ENCODE measurements around the gene ADK.
A peak's percentile ranks its signal among the peaks of the same experiment; 100 is the strongest.
"Not testable (repeated sequence)": the region's sequence is repeated elsewhere in the genome, so short reads cannot be mapped to it uniquely, and the experiment has no call there.

ADK gene

DNA sequence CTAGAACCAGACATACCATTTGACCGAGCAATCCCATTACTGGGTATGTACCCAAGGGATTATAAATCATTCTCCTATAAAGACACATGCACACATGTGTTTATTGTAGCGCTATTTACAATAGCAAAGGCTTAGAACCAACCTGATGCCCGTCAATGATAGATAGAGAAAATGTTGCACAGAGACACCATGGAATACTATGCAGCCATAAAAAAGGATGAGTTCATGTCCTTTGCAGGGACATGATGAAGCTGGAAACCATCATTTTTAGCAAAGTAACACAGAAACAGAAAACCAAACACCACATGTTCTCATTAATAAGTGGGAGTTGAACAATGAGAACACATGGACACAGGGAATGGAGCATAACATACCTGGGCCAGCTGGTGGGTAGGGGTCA is 202.0 kb downstream of the ADK start:
- not testable (repeated sequence) for DNase-seq (ENCODE audit: low spot score)

DNA sequence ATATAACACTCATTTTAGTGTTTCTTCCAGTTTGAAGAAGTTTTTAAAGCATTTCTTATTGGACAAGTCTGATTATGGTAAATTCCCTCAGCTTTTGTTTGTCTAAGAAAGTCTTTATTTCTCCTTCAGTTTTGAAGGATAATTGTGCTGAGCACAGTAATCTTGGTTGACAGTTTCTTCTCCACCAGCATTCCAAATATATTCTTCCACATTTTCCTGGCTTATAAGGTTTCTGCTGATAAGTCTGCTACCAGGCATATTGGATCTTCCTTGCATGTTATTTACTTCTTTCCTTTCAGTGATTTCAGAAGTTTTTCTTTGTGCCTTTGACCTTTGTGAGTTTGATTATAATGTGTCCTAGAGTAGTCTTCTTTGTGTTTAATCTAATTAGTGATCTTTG is 210.7 kb downstream of the ADK start:
- DNase-seq (ENCODE audit: low spot score) = no peak

DNA sequence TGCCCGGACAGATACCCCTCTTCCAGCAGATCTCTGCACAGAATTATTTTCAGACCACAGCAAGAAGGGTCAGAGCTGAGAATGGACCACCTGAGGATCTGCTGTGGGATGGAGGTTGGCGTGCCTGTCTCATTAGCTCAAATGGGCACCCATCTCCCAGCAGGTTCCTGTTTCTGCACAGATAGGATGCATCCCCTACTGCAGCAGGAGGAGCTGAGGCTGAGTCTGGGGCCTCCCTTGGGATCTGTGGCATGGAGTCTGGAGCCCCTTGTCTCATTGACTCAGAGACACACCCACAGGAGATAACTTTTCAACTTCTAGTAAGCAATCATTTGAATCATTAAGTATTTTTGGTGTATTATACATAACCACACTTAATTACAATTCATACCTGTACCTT is 212.7 kb downstream of the ADK start:
- no peak for DNase-seq (ENCODE audit: low spot score)

DNA sequence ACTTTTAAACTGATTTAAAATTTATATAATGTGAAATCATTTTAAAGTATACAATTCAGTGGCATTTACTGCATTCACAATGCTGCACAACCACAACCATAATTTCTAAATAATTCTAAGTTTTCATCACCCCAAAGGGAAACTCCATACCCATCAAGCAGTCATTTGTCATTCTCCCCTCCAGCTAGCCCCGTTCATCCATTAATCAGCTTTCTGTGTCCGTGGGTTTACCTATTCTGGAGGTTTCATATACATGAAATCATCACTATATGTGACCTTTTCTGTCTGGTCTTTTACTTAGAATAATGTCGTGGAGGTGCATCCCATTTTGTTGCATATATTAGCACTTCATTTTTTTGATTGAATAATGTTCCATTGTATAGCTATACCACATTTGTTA is 214.1 kb downstream of the ADK start:
- no peak for DNase-seq (ENCODE audit: low spot score)

GRCh38 chr10:74371696-74372095 is 220.7 kb downstream of the ADK start:
- no peak for DNase-seq (ENCODE audit: low spot score)

DNA sequence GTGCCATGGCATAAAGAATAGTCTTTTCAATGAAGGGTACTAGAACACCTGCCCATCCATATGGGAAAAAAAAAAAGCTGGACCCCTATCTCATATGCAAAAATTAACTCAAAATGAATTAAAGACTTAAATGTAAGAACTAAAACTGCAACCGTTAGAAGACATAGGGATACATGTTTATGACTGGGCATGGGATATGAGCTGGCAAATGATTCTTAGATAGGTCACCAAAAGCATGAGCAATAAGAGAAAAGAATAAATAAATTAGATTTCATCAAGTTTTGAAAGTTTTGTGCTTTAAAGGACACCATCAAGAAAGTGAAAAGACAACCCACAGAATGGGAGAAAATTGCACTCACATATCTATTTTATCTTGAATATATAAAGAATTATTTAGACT is 222.0 kb downstream of the ADK start:
- no peak for DNase-seq (ENCODE audit: low spot score)

GRCh38 chr10:74377476-74377875 is 226.5 kb downstream of the ADK start:
- DNase-seq (ENCODE audit: low spot score) = no peak

GRCh38 chr10:74379474-74379873 is 228.5 kb downstream of the ADK start:
- no peak for DNase-seq (ENCODE audit: low spot score)

- no peak for DNase-seq (ENCODE audit: low spot score)
These were observed 229.8 kb downstream of the ADK start for GRCh38 chr10:74380795-74381194.

DNA sequence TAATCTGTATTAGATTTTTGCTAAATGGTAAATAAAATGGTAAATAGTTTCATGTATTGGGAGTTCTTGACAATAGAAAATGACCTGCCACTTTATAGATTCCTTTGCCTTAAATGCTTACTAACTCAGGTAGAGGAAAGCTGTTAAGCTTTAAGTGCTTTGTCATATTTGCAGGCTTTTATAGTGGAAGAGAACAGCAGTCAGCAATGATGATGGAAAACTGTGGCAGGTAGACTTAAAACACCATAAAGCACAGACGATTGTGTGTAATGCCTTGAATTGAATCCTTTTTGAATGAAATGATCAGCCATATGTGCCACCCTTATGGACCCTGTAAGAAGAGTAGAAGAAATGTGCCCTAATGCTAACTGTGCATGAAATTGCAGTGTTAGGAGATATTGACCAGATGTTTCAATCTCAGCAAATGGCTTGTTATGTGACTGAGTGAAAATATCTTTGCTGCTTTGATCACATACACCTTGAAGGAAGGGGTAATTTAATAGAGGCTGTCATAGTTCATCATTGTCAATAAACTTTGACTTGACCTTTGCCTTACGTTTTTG is 230.4 kb downstream of the ADK start:
- DNase-seq (ENCODE audit: low spot score) = no peak

DNA sequence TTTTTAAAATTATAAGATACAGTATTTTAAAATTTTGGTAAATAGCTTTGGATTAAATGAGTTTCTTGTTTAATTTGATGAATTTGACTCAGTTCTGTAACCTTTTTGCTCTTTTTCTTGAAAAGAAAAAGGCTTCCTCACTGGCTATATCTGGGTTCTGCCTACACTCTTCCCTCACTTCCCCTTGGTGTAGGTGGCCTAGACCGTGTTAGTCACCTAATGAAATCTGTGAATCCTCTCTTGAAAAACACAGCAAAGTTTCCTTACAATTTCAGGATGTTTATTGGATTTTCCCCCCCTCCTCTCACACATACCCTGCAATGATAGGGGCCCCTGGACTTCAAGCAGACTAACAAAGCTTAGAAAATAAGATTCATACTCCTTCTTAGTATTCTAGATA is 231.6 kb downstream of the ADK start:
- no peak for DNase-seq (ENCODE audit: low spot score)

GRCh38 chr10:74383642-74384041 is 232.6 kb downstream of the ADK start:
- no peak for DNase-seq (ENCODE audit: low spot score)

DNA sequence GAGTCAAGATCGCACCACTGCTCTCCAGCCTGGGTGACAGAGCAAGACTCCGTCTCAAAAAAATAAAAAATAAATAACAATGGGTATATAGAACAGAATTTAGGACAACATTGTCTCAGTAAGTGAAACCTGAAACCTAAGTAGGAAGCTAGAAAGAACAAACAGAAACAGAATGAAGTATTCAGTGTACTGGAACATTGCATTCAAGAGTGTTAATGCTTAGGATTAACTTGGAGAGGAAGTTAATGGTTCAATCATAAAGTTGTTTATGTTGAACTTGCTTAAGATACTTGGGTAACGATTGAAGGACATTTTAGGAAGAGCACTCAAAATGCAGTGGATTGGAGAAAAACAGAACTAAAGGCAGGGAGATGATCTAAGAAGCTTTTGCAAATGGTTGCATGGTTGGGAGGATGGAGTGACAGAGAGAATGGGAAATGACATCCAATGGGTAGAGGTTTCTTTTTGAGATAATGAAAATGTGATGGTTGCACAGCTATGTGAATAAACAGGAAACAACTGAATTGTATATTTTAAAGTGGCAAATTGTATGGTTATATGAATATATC is 233.7 kb downstream of the ADK start:
- DNase-seq (ENCODE audit: low spot score) = no peak

DNA sequence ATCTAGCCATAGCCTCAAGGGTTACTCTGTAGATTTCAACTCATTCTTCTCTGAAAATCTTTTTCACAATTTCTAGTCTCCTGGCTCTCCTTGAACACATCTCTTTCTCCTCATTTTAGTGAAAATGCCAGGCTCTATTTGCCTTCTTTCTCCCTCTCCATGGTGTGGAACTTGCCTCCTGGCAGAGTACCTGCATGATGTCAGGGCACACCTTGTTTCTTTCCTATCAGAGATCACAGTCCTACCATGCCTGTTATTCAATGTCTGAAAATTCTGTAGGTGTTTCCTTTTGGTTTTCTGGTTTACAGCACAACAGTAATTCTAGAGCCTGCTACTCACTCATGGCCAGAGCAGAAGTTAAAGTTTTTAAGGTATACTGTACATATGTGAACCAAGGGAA is 237.8 kb downstream of the ADK start:
- DNase-seq (ENCODE audit: low spot score) = no peak

DNA sequence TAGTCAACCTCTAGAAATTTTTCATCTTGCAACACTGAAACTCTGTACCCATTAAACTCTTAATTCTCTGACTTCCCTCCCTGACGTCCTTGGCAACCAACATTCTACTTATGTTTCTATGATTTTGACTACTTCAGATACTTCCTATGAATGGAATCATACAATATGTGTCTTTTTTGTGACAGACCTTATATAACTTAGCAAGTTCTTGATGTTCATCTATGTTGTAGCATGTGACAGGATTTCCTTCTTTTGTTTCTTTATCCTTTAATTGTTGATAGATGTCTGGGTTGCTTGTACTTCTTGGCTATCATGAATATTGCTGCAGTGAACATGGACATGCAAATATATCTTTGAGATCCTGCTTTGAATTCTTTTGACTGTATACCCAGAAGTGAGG is 240.8 kb downstream of the ADK start:
- DNase-seq (ENCODE audit: low spot score) = no peak

- no peak for DNase-seq (ENCODE audit: low spot score)
These were observed 243.5 kb downstream of the ADK start for GRCh38 chr10:74394416-74394969.

DNA sequence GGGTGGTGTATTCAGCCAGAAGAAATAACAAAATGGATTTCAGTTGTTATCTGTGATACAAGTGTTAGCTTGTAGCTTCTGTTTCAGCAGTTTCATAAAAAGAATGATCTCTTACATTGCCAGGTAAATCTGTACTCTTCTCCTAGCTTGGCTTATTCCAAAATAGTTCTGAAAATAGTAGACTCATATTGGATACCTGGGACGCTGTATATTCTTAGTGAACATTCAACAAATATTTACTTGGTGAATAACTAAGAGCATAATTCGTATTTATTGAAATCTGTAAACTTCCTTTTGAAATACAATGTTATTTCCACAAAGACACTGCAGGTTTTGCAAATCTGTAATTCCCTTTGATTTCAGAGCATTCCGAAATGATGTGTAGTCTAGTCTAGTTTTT is 249.2 kb downstream of the ADK start:
- no peak for DNase-seq (ENCODE audit: low spot score)

DNA sequence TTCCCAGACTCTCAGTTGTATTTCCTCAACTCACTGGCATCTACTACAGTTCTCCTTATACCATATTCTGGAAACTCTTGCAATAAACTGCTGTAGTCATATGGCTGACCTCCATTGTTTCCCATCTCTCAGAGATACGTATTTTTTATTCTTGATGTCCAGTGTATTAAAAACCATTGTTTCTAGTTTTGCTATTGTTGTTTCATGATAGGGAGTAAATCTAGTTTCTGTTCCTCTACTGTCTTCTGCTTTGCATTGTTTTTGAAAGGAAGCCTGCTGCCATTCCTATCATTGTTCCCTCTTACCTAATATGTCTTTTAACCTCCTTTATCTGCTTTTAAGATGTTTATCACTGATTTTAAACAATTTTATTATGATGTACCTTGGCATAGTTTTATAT is 255.0 kb downstream of the ADK start:
- no peak for DNase-seq (ENCODE audit: low spot score)

DNA sequence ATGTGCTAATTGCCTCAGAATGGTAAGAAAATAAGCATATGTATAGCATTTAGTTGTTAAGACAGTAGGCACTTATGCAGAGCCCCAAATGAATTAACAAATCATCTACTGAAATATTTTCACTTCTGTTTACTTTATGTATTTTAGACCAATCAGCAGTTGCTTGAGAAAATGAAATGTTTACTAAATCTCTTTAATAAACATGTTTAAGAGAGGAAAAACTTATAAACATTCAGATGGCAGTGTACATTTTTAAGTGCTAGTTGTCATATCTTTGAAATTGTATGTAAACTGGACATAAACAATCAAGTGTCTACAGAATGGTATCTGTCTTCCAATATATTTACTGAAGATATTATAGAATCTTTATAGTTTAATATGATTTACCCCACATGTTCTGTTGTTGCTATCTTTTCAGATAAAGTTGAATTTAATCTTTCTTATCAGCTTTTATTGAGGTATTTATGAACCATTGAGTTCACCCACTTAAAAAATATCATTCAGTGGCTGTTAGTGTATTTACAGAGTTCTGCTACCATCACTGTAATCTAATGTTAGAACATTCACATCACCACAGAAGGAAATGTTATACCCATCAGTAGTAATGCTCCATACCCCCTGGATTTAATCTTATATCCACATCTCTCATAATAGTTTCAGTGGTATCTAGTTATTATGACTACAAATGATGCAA is 264.3 kb downstream of the ADK start:
- DNase-seq (ENCODE audit: low spot score) = no peak

DNA sequence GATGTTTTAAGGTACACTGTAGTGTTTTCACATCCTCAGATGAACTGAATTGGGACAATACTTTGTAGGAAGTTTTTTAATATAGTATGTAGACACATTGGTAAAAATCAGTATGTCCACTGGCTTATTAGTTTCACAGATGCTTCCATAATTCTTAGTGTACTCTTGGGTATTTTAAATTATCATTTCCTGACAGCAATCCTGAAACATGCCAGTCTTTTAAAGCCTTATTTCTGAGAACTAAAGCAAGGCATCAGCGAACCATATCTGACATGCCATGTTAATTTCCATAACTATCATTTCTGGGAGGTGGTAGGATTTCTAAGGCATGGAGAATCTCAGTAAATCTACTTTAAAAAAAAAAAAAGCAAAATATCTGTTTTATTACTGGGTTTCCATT is 266.4 kb downstream of the ADK start:
- no peak for DNase-seq (ENCODE audit: low spot score)

DNA sequence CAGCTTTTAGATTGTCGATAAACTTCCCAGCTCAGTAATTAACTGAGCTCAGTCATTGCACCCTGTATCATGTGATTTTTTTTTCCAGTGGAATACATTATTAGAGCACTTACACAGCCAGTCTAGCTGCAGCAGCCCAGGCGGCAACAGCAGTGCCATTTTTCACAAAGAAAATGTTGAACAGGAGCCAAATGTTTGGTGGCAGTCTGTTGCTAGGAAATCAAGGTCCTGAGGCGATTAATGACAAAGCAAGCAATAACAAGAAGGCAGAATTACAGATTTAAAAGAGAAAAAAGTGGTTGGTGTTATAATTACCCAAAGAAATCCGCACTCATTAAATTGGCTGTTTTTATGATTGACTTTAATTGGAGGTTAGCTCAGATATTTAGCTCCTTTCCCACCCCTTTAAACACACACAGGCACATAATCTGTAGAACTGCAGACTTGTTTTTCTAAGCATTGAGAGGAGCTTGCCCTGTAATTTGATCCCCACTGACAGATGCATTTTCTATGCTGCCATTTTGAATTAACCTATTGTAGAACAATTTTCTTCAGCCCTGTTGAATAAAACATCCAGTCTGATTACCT is 267.4 kb downstream of the ADK start:
- DNase-seq (ENCODE audit: low spot score) = peak; percentile 45

DNA sequence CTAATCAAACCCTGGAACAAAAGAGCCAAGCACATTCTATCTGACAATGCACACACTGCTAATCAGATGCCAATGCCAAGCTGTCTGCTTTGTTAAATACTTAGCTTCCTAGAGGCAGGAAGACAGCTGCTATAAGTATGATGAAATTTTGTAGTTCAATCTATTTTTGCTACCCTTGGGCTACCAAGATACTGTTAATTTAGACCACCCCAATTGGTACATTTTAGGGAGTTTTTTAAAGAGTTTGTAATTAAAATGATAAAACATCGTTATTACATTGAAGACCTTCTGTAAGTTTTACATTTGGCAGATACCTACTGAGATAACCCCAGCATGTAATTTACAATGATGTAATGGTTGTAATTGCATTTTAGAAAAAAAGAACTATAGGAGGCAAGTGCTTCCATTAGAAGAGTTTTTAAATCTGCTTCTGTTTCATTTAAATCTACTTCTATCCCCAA is 268.5 kb downstream of the ADK start:
- peak; percentile 12 for DNase-seq (ENCODE audit: low spot score)

GRCh38 chr10:74419958-74420375 is 268.9 kb downstream of the ADK start:
- peak; percentile 18 for DNase-seq (ENCODE audit: low spot score)
